AG04449 (cell line): Measurements from ENCODE around the gene KCNQ1.

Experiments
- CTCF ChIA-PET: fragments of 350-600 bp; formaldehyde crosslinking; extraction: SDS; loops from one replicate; lab custom pipeline; 2021; ENCODE audit warnings: antibody characterized with exemption; lab: Yijun Ruan, JAX
- POLR2A ChIA-PET: fragments of 400-600, 350-600 bp; formaldehyde crosslinking; extraction: SDS; loops from one replicate; lab custom pipeline; 2020; ENCODE audit warnings: antibody characterized with exemption, inconsistent platforms; lab: Yijun Ruan, JAX
- DNase-seq: peaks from one replicate; pipeline ENCODE4 v3.0.0-alpha.2; 2010; ENCODE audit warnings: low read depth, low spot score
- H3K4me3 ChIP-seq: 2 replicates; pipeline ENCODE4 v1.5.1; 2011; ENCODE audit warnings: low read depth, mild to moderate bottlenecking, control low read depth, low read length
- TF ChIP-seq, protein P1 (sequence below): IDR thresholded peaks from one replicate; pipeline ENCODE4 v1.5.1; 2011; ENCODE audit warnings: mild to moderate bottlenecking, moderate library complexity, low read length, control low read depth, inconsistent platforms; ENCODE audit not compliant: insufficient read depth; ENCODE audit errors: missing control alignments

KCNQ1 gene

DNA sequence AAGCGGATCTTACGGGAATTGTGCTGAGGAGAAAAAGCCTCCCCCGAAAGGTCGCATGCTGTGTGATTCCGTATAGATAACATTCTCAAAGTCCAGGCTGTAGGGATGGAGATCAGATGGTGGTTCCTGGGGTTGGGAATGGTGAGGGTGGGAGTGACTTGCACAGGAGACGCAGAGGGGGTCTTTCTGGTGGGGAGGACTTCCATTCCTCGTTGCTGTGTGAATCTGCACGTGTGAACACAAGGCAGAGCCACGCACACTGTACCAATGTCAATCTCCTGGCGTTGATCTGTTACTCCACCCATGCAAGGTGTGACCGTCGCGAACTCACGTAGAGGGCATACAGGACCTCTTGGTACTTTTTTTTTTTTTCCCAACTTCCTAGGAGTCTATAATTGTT lies 313.9 kb downstream of the KCNQ1 start:
- no peak for DNase-seq
- TF ChIP-seq, protein P1, sequence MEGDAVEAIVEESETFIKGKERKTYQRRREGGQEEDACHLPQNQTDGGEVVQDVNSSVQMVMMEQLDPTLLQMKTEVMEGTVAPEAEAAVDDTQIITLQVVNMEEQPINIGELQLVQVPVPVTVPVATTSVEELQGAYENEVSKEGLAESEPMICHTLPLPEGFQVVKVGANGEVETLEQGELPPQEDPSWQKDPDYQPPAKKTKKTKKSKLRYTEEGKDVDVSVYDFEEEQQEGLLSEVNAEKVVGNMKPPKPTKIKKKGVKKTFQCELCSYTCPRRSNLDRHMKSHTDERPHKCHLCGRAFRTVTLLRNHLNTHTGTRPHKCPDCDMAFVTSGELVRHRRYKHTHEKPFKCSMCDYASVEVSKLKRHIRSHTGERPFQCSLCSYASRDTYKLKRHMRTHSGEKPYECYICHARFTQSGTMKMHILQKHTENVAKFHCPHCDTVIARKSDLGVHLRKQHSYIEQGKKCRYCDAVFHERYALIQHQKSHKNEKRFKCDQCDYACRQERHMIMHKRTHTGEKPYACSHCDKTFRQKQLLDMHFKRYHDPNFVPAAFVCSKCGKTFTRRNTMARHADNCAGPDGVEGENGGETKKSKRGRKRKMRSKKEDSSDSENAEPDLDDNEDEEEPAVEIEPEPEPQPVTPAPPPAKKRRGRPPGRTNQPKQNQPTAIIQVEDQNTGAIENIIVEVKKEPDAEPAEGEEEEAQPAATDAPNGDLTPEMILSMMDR, result no peak
- ChIA-PET POLR2A (no interaction called here), CTCF (no interaction called here)
- H3K4me3 ChIP-seq, result no peak overlapping the region

DNA sequence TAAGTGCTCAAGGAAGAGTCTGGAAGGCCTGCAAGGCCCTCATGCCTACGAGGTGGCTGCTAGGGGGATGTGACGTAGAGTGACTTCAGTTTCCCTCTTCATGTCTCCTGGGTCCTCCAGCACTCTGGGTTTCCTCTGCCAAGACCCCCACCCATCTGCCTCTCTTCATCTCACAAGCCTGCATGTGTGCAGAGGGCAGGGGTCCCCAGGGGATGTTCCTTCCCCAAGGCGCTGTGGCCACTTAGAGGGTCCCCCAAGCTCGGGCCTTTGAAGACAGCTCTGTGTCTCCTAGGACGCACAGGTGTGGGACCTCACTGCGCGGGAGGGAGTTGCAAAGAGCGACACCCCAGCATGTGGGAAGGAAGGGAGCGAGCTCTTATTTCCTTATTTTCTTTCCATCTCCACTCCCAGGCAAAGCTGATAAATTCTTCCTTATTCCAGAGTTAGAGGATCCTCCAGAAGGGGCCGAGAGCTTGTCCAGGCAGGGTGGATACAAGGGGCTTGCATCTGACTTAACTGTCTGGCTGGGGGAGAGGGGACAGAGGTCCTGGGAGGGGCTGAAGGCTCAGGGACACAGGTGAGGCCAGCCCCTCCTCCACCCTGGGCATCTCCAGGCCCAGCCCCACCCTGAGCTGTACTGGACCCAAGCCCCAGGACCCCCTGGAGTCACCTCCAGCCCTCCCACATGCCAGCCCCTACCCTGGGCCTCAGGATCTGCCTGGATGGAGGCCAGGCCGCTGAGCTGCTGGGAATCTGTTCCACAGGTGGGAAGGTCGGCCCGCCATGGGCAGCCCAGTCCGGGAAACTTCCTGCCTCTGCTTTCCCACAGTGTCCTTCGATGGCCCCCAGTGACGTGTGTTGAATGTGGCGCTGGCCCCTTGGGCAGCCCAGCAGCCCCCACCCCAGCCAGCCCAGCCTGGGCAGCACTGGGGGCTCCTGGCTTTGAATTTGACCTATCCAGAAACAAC lies 314.7 kb downstream of the KCNQ1 start:
- ChIA-PET CTCF (no interaction called here), POLR2A (no interaction called here)
- no peak overlapping the region for H3K4me3 ChIP-seq
- no peak for DNase-seq
- TF ChIP-seq, protein P1, result no peak

DNA sequence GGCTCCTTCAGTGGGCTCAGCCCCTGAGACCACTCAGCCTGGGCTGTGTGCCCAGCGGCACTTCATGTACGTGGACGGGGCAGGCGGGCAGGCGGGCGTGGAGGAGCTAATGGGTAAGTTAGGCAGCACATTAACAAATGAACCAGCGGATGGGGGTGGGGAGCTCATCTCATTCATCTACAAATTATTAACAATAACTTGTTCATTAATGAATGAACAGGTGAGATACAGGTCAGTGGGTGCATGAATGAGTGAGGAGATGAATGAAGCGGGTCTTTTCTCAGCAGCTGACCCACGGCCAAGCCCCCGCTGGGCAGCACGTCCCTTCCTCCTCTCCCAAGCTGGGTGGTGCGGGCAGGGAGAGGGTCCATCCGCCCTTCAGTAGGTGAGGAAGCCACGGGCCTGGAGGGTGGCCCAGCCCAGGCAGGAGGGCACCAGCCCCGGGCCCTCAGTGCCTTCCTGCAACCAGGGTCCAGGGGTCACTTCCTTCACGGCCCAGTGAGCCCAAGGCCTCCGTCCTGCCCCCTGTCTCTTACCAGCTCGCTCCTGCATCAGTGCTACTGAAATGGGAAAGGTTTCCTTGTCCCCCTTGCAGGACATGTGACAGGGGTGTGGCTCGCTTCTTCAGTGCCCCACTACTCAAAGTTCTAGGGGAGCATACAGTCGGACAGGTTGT lies 315.5 kb downstream of the KCNQ1 start:
- no peak overlapping the region for H3K4me3 ChIP-seq
- ChIA-PET CTCF (no interaction called here), POLR2A (no interaction called here)
- no peak for DNase-seq
- TF ChIP-seq, protein P1, result no peak

DNA sequence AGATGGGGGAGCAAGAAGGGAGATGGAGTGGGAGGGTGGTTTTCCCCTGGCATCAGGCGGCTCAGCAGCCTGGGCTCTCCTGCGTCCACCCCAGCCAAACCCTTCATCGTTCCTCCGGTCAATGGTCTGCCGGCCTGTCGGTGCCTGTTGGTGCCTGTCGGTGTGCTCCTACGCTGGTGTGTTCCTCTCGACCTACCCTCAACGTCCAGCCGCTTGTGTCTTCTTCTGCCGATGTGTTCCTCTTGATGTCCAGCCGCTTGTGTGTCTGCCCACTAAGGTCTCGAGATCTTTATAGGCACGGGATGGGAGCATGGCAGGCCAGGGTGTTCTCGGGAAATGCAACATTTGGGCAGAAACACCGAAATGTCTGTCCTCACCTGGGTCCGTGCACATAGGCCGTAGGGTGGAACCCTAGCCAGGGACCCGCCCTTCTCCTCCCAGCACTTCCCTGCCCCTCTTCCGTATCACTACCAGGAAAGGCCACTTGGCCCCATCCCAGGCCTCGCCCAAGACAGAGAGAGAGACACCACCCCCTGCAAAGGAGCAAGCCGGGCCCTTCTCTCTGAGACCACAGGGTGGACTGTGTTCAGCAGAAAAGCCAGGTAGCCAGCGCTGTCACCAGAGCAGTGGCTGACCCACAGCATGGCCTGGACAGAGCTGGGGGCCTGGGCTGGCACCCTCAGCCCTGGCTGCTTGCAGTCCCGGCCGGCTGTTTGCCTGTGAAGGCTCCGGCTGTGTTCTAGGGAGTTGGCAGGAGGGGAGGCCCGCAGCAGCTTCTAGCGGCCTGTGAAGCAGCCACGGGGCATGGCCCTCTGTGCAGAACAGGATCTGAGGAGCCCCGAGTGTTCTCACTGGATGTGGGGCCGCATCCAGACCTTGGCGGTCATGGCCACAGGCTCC lies 316.6 kb downstream of the KCNQ1 start:
- ChIA-PET CTCF (no interaction called here), POLR2A (no interaction called here)
- no peak for DNase-seq
- TF ChIP-seq, protein P1, result no peak
- H3K4me3 ChIP-seq, result no peak overlapping the region

DNA sequence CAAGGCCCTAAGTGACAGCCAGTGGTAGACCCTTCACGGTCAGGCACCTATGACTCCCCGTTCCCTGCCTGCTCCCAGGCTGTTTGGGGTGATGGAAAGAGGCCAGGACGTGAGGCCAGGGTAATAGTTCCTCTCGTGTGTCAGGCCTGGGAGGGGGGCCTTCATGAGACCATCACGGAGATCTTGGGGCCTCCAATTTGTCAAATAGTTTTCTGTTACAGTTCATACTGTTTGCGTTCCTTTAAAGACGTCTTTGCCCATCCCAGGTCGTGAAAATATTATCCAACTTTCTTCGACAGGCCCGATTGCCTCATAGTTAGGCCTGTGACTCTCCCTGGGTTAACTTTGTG lies 317.2 kb downstream of the KCNQ1 start:
- ChIA-PET CTCF (no interaction called here), POLR2A (no interaction called here)
- H3K4me3 ChIP-seq, result no peak overlapping the region
- TF ChIP-seq, protein P1, result no peak
- no peak for DNase-seq
